Measurements from ENCODE around the gene SLCO1B1. TPM values are rescaled to one million over a fixed set of nuclear protein-coding genes. Genes with fewer than 3 reads are reported as not detected.
"Not testable (repeated sequence)": the region's sequence is repeated elsewhere in the genome, so short reads cannot be mapped to it uniquely, and the experiment has no call there.

SLCO1B1 gene
- total RNA-seq, 1 experiment from 2014 or later = not detected

GRCh38 chr12:21190016-21190415 is 59.0 kb downstream of the SLCO1B1 start:
- Histone ChIP-seq H3K9me3 (ENCODE audit: control insufficient read depth, insufficient read depth, low read depth, low read length) (no peaks in the 10 kb centered on the region), H3K27me3 (ENCODE audit: control insufficient read depth, insufficient read depth, low read length) (no peaks in the 10 kb centered on the region), H3K36me3 (ENCODE audit: control insufficient read depth, insufficient read depth, low read length) (no peaks in the 10 kb centered on the region), H3K27ac (ENCODE audit: low read length) (no peak overlapping the region), H3K4me1 (ENCODE audit: control insufficient read depth, insufficient read depth, low read length) (no peaks in the 10 kb centered on the region), H3K4me3 (ENCODE audit: low read depth in 2 of 2, low read length in 2 of 2) (no peak overlapping the region)
- DNase-seq (ENCODE audit: low read depth, low spot score) (no peak), ATAC-seq (no peak)
- CTCF ChIA-PET = no interaction called here
- POLR2A ChIA-PET = no interaction called here
- no peak for TF ChIP-seq POLR2AphosphoS5 (IDR thresholded peaks at IDR 0.05; ENCODE audit: low read depth, low read length)
- no peak for TF ChIP-seq SIN3A (IDR thresholded peaks at IDR 0.05; ENCODE audit: borderline replicate concordance, insufficient read depth, low read depth, low read length)
- TF ChIP-seq CTCF (IDR thresholded peaks at IDR 0.05) = no peak
- no peak for TF ChIP-seq REST (IDR thresholded peaks at IDR 0.05; ENCODE audit: insufficient read depth in 1 of 2, low read depth in 2 of 2, low read length in 1 of 2)
- no peak for TF ChIP-seq TCF7L2 (IDR thresholded peaks at IDR 0.05; ENCODE audit: low read depth, low read length)
- in situ Hi-C loops (cut with HindIII; ENCODE audit: low pct_unique_long_range_greater_than_20kb, low sequenced_read_pairs) = no loop called here
- no TSS peak for BruUV-seq (replicated peaks)
- intact Hi-C loops (cut with micrococcal nuclease; ENCODE audit: unreplicated experiment) = no loop called here

DNA sequence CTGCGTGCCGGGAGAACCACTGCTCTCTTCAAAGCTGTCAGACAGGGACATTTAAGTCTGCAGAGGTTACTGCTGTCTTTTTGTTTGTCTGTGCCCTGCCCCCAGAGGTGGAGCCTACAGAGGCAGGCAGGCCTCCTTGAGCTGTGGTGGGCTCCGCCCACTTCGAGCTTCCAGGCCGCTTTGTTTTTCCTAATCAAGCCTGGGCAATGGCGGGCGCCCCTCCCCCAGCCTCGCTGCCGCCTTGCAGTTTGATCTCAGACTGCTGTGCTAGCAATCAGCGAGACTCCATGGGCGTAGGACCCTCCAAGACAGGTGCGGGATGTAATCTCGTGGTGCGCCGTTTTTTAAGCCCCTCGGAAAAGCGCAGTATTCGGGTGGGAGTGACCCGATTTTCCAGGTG is 83.4 kb downstream of the SLCO1B1 start:
- H3K27ac ChIP-seq (ENCODE audit: low read length); POLR2A ChIA-PET; H3K4me3 ChIP-seq (ENCODE audit: low read depth in 2 of 2, low read length in 2 of 2); DNase-seq (ENCODE audit: low read depth, low spot score); in situ Hi-C loops (cut with HindIII; ENCODE audit: low pct_unique_long_range_greater_than_20kb, low sequenced_read_pairs); CTCF ChIA-PET; H3K27me3 ChIP-seq (ENCODE audit: control insufficient read depth, insufficient read depth, low read length); H3K4me1 ChIP-seq (ENCODE audit: control insufficient read depth, insufficient read depth, low read length); H3K36me3 ChIP-seq (ENCODE audit: control insufficient read depth, insufficient read depth, low read length); intact Hi-C loops (cut with micrococcal nuclease; ENCODE audit: unreplicated experiment); ATAC-seq; BruUV-seq (replicated peaks); H3K9me3 ChIP-seq (ENCODE audit: control insufficient read depth, insufficient read depth, low read depth, low read length): not testable (repeated sequence)

GRCh38 chr12:21219206-21219605 is 88.2 kb downstream of the SLCO1B1 start:
- Histone ChIP-seq H3K4me3 (ENCODE audit: low read depth in 2 of 2, low read length in 2 of 2) (no peak overlapping the region), H3K9me3 (ENCODE audit: control insufficient read depth, insufficient read depth, low read depth, low read length) (no peaks in the 10 kb centered on the region), H3K27ac (ENCODE audit: low read length) (no peak overlapping the region), H3K4me1 (ENCODE audit: control insufficient read depth, insufficient read depth, low read length) (no peaks in the 10 kb centered on the region), H3K27me3 (ENCODE audit: control insufficient read depth, insufficient read depth, low read length) (no peaks in the 10 kb centered on the region), H3K36me3 (ENCODE audit: control insufficient read depth, insufficient read depth, low read length) (no peaks in the 10 kb centered on the region)
- in situ Hi-C loops (cut with HindIII; ENCODE audit: low pct_unique_long_range_greater_than_20kb, low sequenced_read_pairs) (no loop called here), intact Hi-C loops (cut with micrococcal nuclease; ENCODE audit: unreplicated experiment) (no loop called here)
- ChIA-PET CTCF (no interaction called here), POLR2A (no interaction called here)
- no TSS peak for BruUV-seq (replicated peaks)
- ATAC-seq = no peak
- no peak for DNase-seq (ENCODE audit: low read depth, low spot score)
- TF ChIP-seq REST (IDR thresholded peaks at IDR 0.05; ENCODE audit: insufficient read depth in 1 of 2, low read depth in 2 of 2, low read length in 1 of 2) (no peak), POLR2AphosphoS5 (IDR thresholded peaks at IDR 0.05; ENCODE audit: low read depth, low read length) (no peak), CTCF (IDR thresholded peaks at IDR 0.05) (no peak), SIN3A (IDR thresholded peaks at IDR 0.05; ENCODE audit: borderline replicate concordance, insufficient read depth, low read depth, low read length) (no peak), TCF7L2 (IDR thresholded peaks at IDR 0.05; ENCODE audit: low read depth, low read length) (no peak)
